K562 (cell line): ENCODE results near the gene DAPK2. TPM values are rescaled to one million over a fixed set of nuclear protein-coding genes. Genes with fewer than 3 reads are reported as not detected.
A peak's percentile ranks its signal among the peaks of the same experiment; 100 is the strongest.

Experiments used
- CEBPG ChIP-seq, 3 experiments: fragments of 200-800 bp in 1 of 3; sonication (Bioruptor generic) in 1 of 3; sonication (generic) in 1 of 3; formaldehyde crosslinking in 1 of 3; IDR thresholded peaks in 2 of 3; conservative IDR thresholded peaks in 1 of 3; 2 replicates each; pipeline versions ENCODE4 v1.6.1 to v1.8.0; 2016 to 2022; ENCODE audit warnings: missing compliant biosample characterization in 2 of 3, missing genetic modification characterization in 2 of 3, mild to moderate bottlenecking in 1 of 3, missing genetic modification reagents in 1 of 3
- CTBP1 ChIP-seq: fragments of 450-650 bp; IDR thresholded peaks from 2 replicates; pipeline ENCODE4 v1.6.1; 2016; ENCODE audit warnings: borderline replicate concordance
- E2F8 ChIP-seq: fragments of 450-650 bp; IDR thresholded peaks from 2 replicates; pipeline ENCODE4 v1.7.1; 2018; ENCODE audit warnings: mild to moderate bottlenecking, low read depth; ENCODE audit not compliant: partially characterized antibody
- EP400 ChIP-seq: fragments of 450-650 bp; IDR thresholded peaks from 2 replicates; pipeline ENCODE4 v1.6.1; 2017; ENCODE audit warnings: antibody characterized with exemption, mild to moderate bottlenecking, moderate library complexity
- ERF ChIP-seq: fragments of 450-650 bp; formaldehyde crosslinking; IDR thresholded peaks from 2 replicates; pipeline ENCODE4 v1.4.0; 2020; ENCODE audit warnings: mild to moderate bottlenecking, mixed read lengths
- ETV1 ChIP-seq: fragments of 450-650 bp; conservative IDR thresholded peaks from 2 replicates; pipeline ENCODE4 v1.6.1; 2016; ENCODE audit warnings: missing genetic modification characterization, control low read depth, low read depth, missing compliant biosample characterization
- FOXJ2 ChIP-seq: fragments of 200-800 bp; sonication (Bioruptor generic); IDR thresholded peaks from 2 replicates; pipeline ENCODE4 v1.6.1; 2016; ENCODE audit warnings: missing genetic modification characterization, missing compliant biosample characterization
- MAFK ChIP-seq: IDR thresholded peaks from 2 replicates; pipeline ENCODE4 v1.6.1; 2011; ENCODE audit warnings: low read length, improper control_type of control experiment
- MEF2A ChIP-seq: IDR thresholded peaks from 2 replicates; pipeline ENCODE4 v1.6.1; 2011; ENCODE audit warnings: low read depth, mild to moderate bottlenecking, low read length, moderate library complexity; ENCODE audit not compliant: control insufficient read depth
- MEIS2 ChIP-seq: fragments of 450-650 bp; IDR thresholded peaks from 2 replicates; pipeline ENCODE4 v1.6.1; 2014; ENCODE audit warnings: mild to moderate bottlenecking; ENCODE audit not compliant: partially characterized antibody
- MNT ChIP-seq, 2 experiments: fragments of 450-650 bp; conservative IDR thresholded peaks; 2 replicates each; pipeline ENCODE4 v1.6.1; 2017; ENCODE audit warnings: mild to moderate bottlenecking in 2 of 2, moderate library complexity in 2 of 2
- MTA1 ChIP-seq: fragments of 450-650 bp; IDR thresholded peaks from 2 replicates; pipeline ENCODE4 v1.6.1; 2017; ENCODE audit warnings: borderline replicate concordance
- PHF8 ChIP-seq: fragments of 200-600 bp; sonication (generic); IDR thresholded peaks from 2 replicates; pipeline ENCODE4 v1.6.1; 2012; ENCODE audit warnings: mixed run types, mild to moderate bottlenecking, inconsistent platforms, low read length, moderate library complexity, borderline replicate concordance
- SNIP1 ChIP-seq: fragments of 450-650 bp; IDR thresholded peaks from 2 replicates; pipeline ENCODE4 v1.7.1; 2017; ENCODE audit warnings: low read depth, mild to moderate bottlenecking
- SPI1 ChIP-seq: IDR thresholded peaks from 2 replicates; pipeline ENCODE4 v1.6.1; 2011; ENCODE audit warnings: low read depth, low read length, control low read depth, borderline replicate concordance
- TAF9B ChIP-seq: fragments of 450-650 bp; IDR thresholded peaks from 2 replicates; pipeline ENCODE4 v1.6.1; 2018; ENCODE audit warnings: mild to moderate bottlenecking; ENCODE audit not compliant: partially characterized antibody
- ZMIZ1 ChIP-seq, 2 experiments: fragments of 150-350 bp in 1 of 2; IDR thresholded peaks; 2 replicates each; pipeline ENCODE4 v1.6.1; 2012 to 2016; ENCODE audit warnings: low read depth in 2 of 2, low read length in 2 of 2, mild to moderate bottlenecking in 1 of 2, moderate library complexity in 1 of 2
- ZNF583 ChIP-seq: fragments of 250-450 bp; sonication (Bioruptor Pico); IDR thresholded peaks from 2 replicates; pipeline ENCODE4 v1.4.0; 2020
- ZNF780A ChIP-seq: fragments of 250-450 bp; sonication (Bioruptor Pico); IDR thresholded peaks from 2 replicates; pipeline ENCODE4 v1.5.0; 2021; ENCODE audit warnings: mild to moderate bottlenecking
- polyA plus RNA-seq, 8 experiments: library from polyadenylated mRNA; depleted of rRNA in 4 of 8; stranded (reverse) in 5 of 8; unstranded in 3 of 8; fragments of >200 nt; fragmentation: Nextera tagmentation in 2 of 8; fragmentation: Illumina TruSeq in 1 of 8; extraction: Ambion mirVana in 2 of 8; extraction: Trizol in 1 of 8; gene quantifications; 2 replicates each; pipeline versions ENCODE4 v1.2.1 to v1.2.3, GENCODE V29; 2011 to 2014; ENCODE audit warnings: inconsistent platforms in 1 of 8, missing spikeins in 1 of 8
- total RNA-seq, 7 experiments: library from RNA; depleted of rRNA in 6 of 7; stranded (reverse); fragments of >200 nt in 6 of 7; fragmentation: Illumina TruSeq in 2 of 7; extraction: Trizol in 2 of 7; gene quantifications; 2 replicates each; pipeline versions ENCODE4 v1.2.1 to v1.2.3, GENCODE V29; 2011 to 2021; ENCODE audit warnings: low replicate concordance in 1 of 7

DAPK2 gene
- total and polyA plus RNA-seq, 9 of the 15 experiments (the other 6 are each of a cell fraction or from before 2014, with no cell fraction given), result 0.14 to 5.2 (median 2.2) TPM

- no peak for TF ChIP-seq CEBPG (CRISPR knock-in tag; IDR thresholded peaks at IDR 0.05)
- TF ChIP-seq CEBPG (tag; conservative IDR thresholded peaks at IDR 0.05 in 1 of 2, IDR thresholded peaks at IDR 0.05 in 1 of 2), result peak; percentile 34 to 64; a peak in 2 of 4 replicates
- no peak for TF ChIP-seq SNIP1
- 0 out of 2 replicates have a peak, but pooled peaks have one; percentile 35 for TF ChIP-seq SPI1
- TF ChIP-seq FOXJ2 (tag), result 0 out of 2 replicates have a peak, but pooled peaks have one; percentile 13
- peak; percentile 63 for TF ChIP-seq EP400
- TF ChIP-seq ETV1 (tag), result peak; percentile 80
- TF ChIP-seq ZMIZ1 (IDR thresholded peaks at IDR 0.05; ENCODE audit: low read depth in 2 of 2, low read length in 2 of 2), result 0 out of 4 replicates have a peak, but pooled peaks of 1 of the 2 experiments have one; percentile 20
- TF ChIP-seq ZNF780A (CRISPR knock-in tag), result no peak
- TF ChIP-seq MEF2A, result no peak
- TF ChIP-seq TAF9B, result peak; percentile 76
- TF ChIP-seq PHF8, result peak; percentile 30; the same call in 1 of the 2 replicates
- TF ChIP-seq MTA1, result peak; percentile 12; the same call in 1 of the 2 replicates
- TF ChIP-seq MAFK, result peak; percentile 94
- TF ChIP-seq ZNF583, result peak; percentile 75; the same call in 1 of the 2 replicates
- TF ChIP-seq MNT (conservative IDR thresholded peaks at IDR 0.05), result peak in 1 of 2 experiments; percentile 69; a peak in 1 of 4 replicates
- TF ChIP-seq MEIS2, result peak; percentile 88
- no peak for TF ChIP-seq E2F8
- peak; percentile 61; the same call in 1 of the 2 replicates for TF ChIP-seq ERF (CRISPR knock-in tag)
- peak; percentile 99 for TF ChIP-seq CTBP1
These were observed 149.8 kb downstream of the DAPK2 start (continued) for GRCh38 chr15:63896336-63897115.
